Measurements from ENCODE around the gene TMEM164.

The TMEM164 gene

DNA sequence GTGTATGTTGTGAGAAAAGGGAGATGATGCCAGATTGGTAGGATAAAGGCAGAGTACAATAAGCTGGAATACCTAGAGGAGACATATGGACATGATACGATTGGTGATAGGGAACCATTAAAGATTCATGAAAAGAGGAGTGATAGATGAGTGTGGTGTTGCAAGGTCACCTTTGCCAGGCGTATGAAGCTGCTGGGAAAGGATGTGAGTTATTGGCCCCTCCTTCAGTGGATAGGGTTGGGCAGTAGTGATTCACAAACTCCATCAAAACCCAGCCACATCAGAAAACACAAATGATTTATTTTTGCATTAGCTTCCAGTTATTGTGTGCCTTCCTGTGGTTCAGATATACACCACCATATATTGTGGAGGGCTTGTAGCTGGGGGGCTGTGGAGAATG is 34.3 kb downstream of the TMEM164 start:
- DNase-seq, result no peak

DNA sequence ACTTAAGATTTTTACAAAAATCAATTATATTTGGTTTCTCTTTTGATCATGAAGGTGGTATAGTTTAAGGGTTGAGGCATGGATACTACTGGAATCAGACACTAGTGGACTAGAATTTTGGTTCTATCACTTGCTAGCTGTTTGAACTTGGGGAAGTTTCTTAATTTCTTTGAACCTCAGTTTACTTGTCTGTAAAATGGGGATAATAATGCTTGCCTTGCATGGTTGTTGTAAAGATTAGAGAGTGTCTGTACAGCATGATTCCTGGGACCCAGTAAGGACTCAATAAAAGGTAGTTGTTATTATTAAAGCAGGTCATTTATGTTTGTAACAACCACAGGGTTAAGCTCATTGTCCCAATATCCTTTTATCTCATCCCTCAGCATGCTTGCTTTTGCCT is 36.0 kb downstream of the TMEM164 start:
- no peak for DNase-seq

DNA sequence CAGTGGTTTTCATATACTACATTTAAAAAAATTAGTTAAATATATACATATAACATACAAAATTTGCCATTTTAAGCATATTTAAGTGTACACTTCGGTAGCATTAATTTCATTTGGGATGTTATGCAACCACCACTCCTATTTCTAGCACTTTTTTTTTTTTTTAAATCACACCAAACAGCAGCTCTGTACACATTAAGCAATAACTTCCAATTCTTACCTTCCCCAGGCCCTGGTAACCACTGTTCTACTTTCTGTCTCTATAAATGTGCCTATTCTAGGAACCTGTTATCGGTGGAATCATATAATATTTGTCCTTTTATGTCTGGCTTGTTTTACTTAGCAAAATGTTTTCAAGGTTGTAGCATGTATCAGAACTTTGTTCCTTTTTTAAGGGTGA is 39.1 kb downstream of the TMEM164 start:
- no peak for DNase-seq

DNA sequence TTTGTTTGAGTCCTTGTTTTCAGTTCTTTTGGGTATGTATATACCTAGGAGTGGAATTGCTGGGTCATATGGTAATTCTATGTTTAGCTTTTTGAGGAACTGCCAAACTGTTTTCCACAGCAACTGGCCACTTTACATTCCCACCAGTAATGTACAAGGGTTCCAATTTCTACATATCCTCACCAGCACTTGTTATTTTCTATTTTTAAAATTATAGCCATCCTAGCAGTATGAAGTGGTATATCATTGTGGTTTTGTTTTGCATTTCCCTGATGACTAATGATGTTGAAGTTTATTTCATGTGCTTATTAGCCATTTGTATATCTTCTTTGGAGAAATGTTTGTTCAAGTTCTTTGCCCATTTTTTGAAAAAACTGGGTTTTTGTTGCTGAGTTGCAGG is 39.6 kb downstream of the TMEM164 start:
- no peak for DNase-seq

DNA sequence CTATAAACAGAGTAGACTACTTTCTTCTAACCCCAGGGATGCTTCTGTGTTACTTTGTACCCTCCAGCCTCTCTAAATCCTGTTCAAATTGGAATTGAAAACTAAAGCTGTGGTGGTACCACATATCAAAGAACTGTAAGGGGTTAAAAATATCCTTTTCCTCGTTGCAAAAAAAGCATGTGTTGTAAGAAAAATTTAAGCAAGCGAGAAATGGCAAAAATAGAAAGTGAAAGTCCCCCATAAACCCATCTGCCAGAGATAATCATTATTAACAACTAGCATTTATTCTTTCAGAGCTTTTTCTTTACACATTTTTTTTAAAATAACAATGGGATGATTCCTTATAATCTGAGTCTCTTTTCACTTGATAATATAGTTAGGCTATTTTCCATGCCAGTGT is 40.6 kb downstream of the TMEM164 start:
- no peak for DNase-seq

- no peak for DNase-seq
Observed at GRCh38 chrX:110044346-110045249, 41.7 kb downstream of the TMEM164 start.

GRCh38 chrX:110045421-110045820 is 42.5 kb downstream of the TMEM164 start:
- no peak for DNase-seq

DNA sequence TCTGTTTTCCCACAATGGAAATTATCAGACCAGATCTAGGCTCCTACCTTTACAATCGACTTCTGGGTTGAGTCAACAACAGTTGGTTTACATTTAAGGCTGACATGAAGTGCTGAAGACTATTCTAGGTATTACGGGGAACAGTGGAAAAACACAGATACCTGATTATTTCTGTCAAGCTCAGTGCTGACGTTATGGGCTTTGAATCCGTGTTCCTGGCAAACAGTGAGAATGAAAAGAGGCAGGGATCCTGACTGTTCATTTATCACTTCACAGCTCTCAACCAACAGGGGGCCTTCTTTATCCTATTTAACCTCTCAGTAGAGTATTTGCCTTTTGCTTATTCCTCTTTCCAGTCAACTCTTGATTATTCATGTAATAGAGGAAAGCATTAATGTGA is 43.1 kb downstream of the TMEM164 start:
- DNase-seq, result no peak

GRCh38 chrX:110046971-110047370 is 44.1 kb downstream of the TMEM164 start:
- DNase-seq, result no peak

GRCh38 chrX:110049096-110049495 is 46.2 kb downstream of the TMEM164 start:
- DNase-seq, result no peak

- no peak for DNase-seq
Observed at GRCh38 chrX:110050386-110050785, 47.5 kb downstream of the TMEM164 start.

- DNase-seq, result no peak
Observed at GRCh38 chrX:110050901-110051300, 48.0 kb downstream of the TMEM164 start.

DNA sequence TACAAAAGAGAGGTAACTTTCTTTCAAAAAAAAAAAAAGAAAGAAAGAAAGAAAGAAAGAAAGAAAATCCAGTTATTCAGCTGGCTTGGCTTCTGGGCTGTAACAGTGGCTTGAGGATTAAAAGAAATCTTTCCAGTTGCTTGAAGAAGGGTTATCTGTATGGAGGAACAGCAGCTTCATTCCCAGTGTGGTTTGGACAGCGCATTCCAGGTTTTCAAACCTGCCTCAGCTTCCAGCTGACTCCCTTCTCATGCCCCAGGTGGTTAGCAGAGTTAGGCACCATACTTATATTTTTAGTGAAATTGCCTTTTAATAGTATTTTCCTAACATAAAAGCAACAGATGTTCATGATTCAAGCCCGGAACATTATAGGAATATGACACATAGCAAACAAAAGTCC is 48.6 kb downstream of the TMEM164 start:
- no peak for DNase-seq

- no peak for DNase-seq
Observed at GRCh38 chrX:110052303-110052702, 49.4 kb downstream of the TMEM164 start.

DNA sequence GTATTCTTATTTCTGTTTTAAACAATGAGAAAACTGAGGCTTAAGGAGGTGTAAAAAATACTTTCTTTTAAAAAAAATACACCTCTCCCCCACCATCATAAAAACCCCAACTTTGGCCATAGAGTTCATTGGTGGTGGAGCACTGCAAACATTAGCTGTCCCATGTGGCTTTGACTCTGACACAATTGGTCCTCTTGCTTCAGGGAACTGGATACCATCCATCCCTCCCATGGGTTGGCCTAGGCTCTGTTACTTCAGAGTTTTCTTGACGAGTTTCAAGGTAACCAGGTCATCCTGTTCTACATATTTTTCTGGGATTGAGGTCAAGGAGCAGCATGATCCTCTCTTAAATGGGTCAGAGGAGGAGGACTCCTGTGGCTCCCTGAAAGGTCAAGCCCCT is 50.5 kb downstream of the TMEM164 start:
- no peak for DNase-seq

DNA sequence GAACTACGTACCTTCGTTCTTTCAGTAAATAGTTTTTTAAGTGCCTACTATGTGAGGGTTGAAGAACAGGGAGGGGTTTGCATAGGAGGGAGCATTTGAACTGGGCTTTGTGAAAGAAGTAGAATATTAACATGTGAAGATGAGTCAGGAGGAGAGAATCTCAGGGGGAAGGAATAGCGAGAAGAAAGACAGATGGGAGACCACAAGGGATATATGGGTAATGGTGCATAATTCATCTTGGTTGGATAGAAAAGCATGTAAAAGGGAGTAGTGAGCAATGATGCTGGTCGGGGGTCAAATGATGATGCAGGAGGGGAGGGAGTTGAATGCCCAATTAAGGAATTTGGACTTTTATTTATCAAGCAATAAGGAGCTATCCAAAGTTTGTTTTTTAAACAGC is 52.7 kb downstream of the TMEM164 start:
- no peak for DNase-seq

DNA sequence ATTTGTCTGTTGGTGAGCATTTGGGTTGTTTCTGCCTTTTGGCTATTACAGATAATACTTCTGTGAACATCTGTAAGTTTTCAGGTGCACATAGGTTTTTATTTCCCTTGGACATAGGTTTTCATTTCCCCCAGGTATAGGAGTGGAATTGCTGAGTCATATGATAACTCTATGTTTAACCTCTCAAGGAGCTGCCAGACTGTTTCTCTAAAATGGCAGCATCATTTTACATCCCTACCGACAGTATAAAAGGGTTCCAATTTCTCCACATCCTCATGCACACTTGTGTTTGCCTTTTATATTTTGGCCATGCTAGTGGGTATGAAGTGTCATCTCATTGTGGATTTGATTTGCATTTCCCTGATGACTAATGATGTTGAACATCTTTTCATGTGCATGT is 53.5 kb downstream of the TMEM164 start:
- no peak for DNase-seq

DNA sequence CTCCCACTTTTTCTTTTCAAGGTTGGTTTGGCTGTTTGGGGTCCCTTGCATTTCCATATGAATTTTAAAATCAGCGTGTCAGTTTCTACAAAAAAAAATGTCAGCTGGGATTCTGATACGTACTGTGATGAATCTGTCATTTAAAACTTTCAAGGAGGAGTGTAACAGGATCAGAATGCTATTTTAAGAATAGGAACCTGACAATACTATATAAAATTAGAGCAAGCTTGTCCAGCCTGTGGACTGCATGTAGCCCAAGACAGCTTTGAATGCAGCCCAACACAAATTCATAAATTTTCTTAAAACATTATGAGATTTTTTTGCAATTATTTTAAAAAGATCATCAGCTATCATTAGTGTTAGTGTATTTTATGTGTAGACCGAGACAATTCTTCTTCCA is 56.5 kb downstream of the TMEM164 start:
- no peak for DNase-seq

DNA sequence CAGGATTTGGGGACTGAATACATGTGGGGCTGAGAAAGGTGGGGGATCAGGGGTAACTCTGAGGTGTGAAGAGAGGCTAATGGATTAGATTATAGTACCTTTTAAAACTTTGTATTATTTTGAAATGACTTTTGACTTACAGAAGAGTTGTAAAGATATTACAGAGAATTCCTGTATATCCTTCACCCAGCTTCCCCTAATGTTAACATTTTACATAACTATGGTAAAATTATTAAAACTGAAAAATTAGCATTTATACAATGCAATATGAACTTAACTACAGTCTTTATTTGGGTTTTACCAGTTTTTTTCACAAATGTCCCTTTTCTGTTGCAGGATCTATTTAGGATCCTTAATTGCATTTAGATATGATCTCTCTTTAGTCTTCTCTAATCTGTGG is 57.4 kb downstream of the TMEM164 start:
- DNase-seq, result no peak

DNA sequence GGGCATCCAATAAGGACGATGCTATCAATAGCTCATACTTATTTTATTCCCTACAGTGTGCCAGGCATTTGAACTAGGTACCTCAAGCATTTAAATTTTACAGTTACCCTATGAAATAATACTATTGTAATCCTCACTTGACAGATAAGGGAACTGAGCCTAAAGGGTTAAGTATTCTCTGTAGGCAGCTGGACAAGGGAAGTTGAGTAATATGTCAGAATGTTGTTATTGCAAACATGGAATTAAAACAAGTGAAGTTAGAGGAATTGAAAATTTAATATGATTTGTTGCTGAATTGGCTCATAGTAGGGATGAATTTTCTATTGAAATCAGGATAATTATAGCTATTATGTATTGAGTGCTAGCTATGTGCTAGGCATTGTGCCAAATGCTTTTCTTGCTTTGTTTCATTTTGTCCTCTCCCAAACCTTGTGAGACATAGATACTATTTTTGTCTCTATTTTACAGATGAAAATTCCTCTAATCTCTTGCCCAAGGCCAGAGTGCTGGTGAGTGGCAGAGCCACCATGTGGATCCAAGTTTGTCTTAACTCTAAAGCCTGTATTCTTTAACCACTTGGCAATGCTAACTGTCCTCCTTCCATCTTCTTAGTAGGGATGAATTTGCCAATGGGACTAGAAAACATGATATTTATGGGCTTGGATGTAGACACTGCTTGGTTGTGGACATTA is 58.1 kb downstream of the TMEM164 start:
- no peak for DNase-seq

- DNase-seq, result no peak
Observed at GRCh38 chrX:110062919-110063318, 60.0 kb downstream of the TMEM164 start.

DNA sequence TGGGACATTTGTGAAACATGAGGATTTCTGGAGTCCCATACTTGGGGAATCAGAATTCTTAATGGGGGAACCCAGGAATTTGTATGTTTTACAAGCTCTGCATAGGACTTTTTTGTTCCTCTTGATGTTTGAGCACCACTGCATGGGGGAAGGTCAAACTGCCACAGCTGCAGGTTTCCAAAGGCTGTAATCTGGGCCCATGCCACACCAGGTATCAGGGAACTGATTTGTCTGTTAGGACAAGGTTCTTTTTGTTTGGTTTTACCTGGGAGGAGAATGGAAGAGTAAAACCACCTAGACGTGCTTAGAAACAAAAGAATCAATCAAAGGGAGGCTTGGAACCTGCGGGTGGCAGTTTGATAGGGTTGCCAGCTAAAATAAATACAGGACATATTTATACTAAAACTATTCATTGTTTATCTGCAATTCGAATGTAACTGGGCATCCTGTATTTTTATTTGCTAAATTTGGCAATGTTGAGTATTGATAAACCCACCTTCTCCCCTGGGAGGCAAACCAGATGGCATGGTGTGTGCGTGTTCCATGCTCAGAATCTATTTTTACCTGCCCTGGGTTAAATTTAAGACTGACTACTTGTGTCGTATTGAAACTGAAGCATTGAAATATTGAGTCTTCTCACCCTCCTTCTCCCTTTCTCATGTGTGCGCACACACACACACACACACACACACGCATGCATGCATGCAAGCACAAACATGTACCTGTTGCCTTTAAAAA is 63.7 kb downstream of the TMEM164 start:
- no peak for DNase-seq

DNA sequence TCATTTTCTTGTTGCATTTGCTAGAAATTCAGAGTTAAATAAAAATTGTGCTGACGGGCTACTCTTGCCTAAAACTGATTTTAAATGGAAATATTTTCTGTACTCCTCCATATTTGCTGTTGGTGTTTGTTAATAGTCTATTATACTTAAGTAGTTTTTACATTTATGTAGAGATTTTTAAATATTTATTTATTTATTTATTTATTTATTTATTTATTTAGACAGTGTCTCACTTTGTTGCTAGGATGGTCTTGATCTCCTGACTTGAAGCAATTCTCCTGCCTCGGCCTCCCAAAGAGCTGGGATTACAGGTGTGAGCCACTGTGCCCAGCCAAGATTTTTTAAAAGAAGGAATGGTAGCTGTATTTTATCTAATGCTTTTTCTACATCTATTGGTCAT is 68.1 kb downstream of the TMEM164 start:
- no peak for DNase-seq

- no peak for DNase-seq
Observed at GRCh38 chrX:110081320-110081719, 78.4 kb downstream of the TMEM164 start.

All from T-helper 1 cell (primary cell).